Upper lobe of right lung (tissue), 1 donor: ENCODE results near the gene PUM2. TPM values are rescaled to one million over a fixed set of nuclear protein-coding genes. Genes with fewer than 3 reads are reported as not detected.

Source experiments
- ATAC-seq: fragments of 200-7000 bp; cut with Tn5 transposase; one replicate; pipeline ENCODE4 v1.9.1; 2020; ENCODE audit warnings: mild to moderate bottlenecking, moderate library complexity
- DNase-seq: peaks from one replicate; pipeline ENCODE4 v3.0.0-alpha.2; 2020
- H3K27ac ChIP-seq: fragments of 200-600 bp; one replicate; pipeline ENCODE4 v1.8.0; 2022
- H3K27me3 ChIP-seq: fragments of 200-600 bp; one replicate; pipeline ENCODE4 v1.8.0; 2022; ENCODE audit warnings: mild to moderate bottlenecking
- H3K36me3 ChIP-seq: fragments of 200-600 bp; one replicate; pipeline ENCODE4 v1.8.0; 2022
- H3K4me1 ChIP-seq: fragments of 200-600 bp; one replicate; pipeline ENCODE4 v1.8.0; 2022
- H3K4me3 ChIP-seq: fragments of 200-600 bp; one replicate; pipeline ENCODE4 v1.8.0; 2022; ENCODE audit warnings: mild to moderate bottlenecking
- H3K9me3 ChIP-seq: fragments of 200-600 bp; one replicate; pipeline ENCODE4 v1.8.0; 2022
- CTCF ChIP-seq: fragments of 200-600 bp; IDR thresholded peaks from one replicate; pipeline ENCODE4 v1.8.0; 2022; ENCODE audit warnings: antibody characterized with exemption
- intact Hi-C: fragments of 100-400 bp; cut with DNase I; formaldehyde crosslinking; loops from one replicate; pipeline ENCODE4 v1.11.0; 2022
- total RNA-seq: library from RNA; stranded (reverse); fragmentation: NEBNext Ultra II Directional; extraction: Animal tissue kit (Norgen Biotek cat#: 25700); gene quantifications from one replicate; pipeline ENCODE4 v1.2.1, GENCODE V29; 2021
- donor health status: DM: no; HTN: yes; CAD: no; lungs with severe emphysema.

Gene PUM2
- total RNA-seq, 1 donor from 2014 or later, result 116 TPM

- TF ChIP-seq CTCF, result no peak
- ATAC-seq, result no peak
- no peak for DNase-seq
Observed at GRCh38 chr2:20304411-20304810, 46.2 kb downstream of the PUM2 start.

GRCh38 chr2:20303966-20304365 is 46.7 kb downstream of the PUM2 start:
- Histone ChIP-seq H3K27ac (no peak overlapping the region), H3K4me1 (no peaks in the 10 kb centered on the region), H3K9me3 (no peaks in the 10 kb centered on the region), H3K27me3 (no peaks in the 10 kb centered on the region), H3K36me3 (peaks cover 73% of the 10 kb centered on the region), H3K4me3 (no peak overlapping the region)
- intact Hi-C loops, result no loop called here
- TF ChIP-seq CTCF, result no peak
- ATAC-seq, result no peak
- no peak for DNase-seq

More at GRCh38 chr2:20304411-20304810, 46.2 kb downstream of the PUM2 start:
- intact Hi-C loops, result no loop called here
- no peaks in the 10 kb centered on the region for H3K4me1 ChIP-seq
- no peaks in the 10 kb centered on the region for H3K9me3 ChIP-seq
- H3K4me3 ChIP-seq, result no peak overlapping the region
- H3K27ac ChIP-seq, result no peak overlapping the region
- peaks cover 75% of the 10 kb centered on the region for H3K36me3 ChIP-seq
- no peaks in the 10 kb centered on the region for H3K27me3 ChIP-seq

- no peak overlapping the region for H3K27ac ChIP-seq
- H3K27me3 ChIP-seq, result no peaks in the 10 kb centered on the region
- TF ChIP-seq CTCF, result no peak
- H3K9me3 ChIP-seq, result no peaks in the 10 kb centered on the region
- H3K4me3 ChIP-seq, result no peak overlapping the region
- ATAC-seq (no peak), DNase-seq (no peak)
- intact Hi-C loops, result no loop called here
- H3K4me1 ChIP-seq, result no peaks in the 10 kb centered on the region
- peaks cover 73% of the 10 kb centered on the region for H3K36me3 ChIP-seq
Observed at GRCh38 chr2:20302019-20302418, 48.6 kb downstream of the PUM2 start.

- Histone ChIP-seq H3K27ac (no peak overlapping the region), H3K9me3 (no peaks in the 10 kb centered on the region), H3K27me3 (no peaks in the 10 kb centered on the region), H3K4me1 (no peaks in the 10 kb centered on the region), H3K36me3 (peaks cover 68% of the 10 kb centered on the region), H3K4me3 (no peak overlapping the region)
- intact Hi-C loops, result no loop called here
- ATAC-seq, result no peak
- no peak for DNase-seq
- TF ChIP-seq CTCF, result no peak
Observed at GRCh38 chr2:20300656-20301055, 50.0 kb downstream of the PUM2 start.

- intact Hi-C loops, result no loop called here
- DNase-seq (no peak), ATAC-seq (no peak)
- Histone ChIP-seq H3K36me3 (peaks cover 71% of the 10 kb centered on the region), H3K27ac (no peak overlapping the region), H3K4me3 (no peak overlapping the region), H3K4me1 (no peaks in the 10 kb centered on the region), H3K9me3 (no peaks in the 10 kb centered on the region), H3K27me3 (no peaks in the 10 kb centered on the region)
- no peak for TF ChIP-seq CTCF
Observed at GRCh38 chr2:20299113-20299512, 51.5 kb downstream of the PUM2 start.

GRCh38 chr2:20294231-20294630 is 56.4 kb downstream of the PUM2 start:
- DNase-seq, result no peak
- no peak for TF ChIP-seq CTCF
- Histone ChIP-seq H3K27ac (no peak overlapping the region), H3K27me3 (no peaks in the 10 kb centered on the region), H3K36me3 (peaks cover 86% of the 10 kb centered on the region), H3K4me1 (no peaks in the 10 kb centered on the region), H3K9me3 (no peaks in the 10 kb centered on the region), H3K4me3 (no peak overlapping the region)
- intact Hi-C loops, result no loop called here
- ATAC-seq, result no peak
